Sigmoid colon (tissue), 7 donors: ENCODE results near the gene SDCCAG8. TPM values are rescaled to one million over a fixed set of nuclear protein-coding genes. Genes with fewer than 3 reads are reported as not detected.

Experiments used
- DNase-seq: peaks from one replicate; pipeline ENCODE4 v3.0.0-alpha.2; 2019
- H3K27ac ChIP-seq, 4 donors: fragments of 200-600 bp; sonication (generic); one replicate each; pipeline ENCODE4 v1.5.1; 2016 to 2019; ENCODE audit warnings: mild to moderate bottlenecking in 1 of 4
- H3K27me3 ChIP-seq, 3 donors: fragments of 200-600 bp; sonication (generic); one replicate each; pipeline ENCODE4 v1.5.1; 2019; ENCODE audit warnings: mild to moderate bottlenecking in 1 of 3
- H3K36me3 ChIP-seq, 4 donors: fragments of 200-600 bp; sonication (generic); one replicate each; pipeline ENCODE4 v1.5.1; 2016 to 2019
- H3K4me1 ChIP-seq, 4 donors: fragments of 200-600 bp; sonication (generic); one replicate each; pipeline ENCODE4 v1.5.1; 2017 to 2019
- H3K4me3 ChIP-seq, 4 donors: fragments of 200-600 bp; sonication (generic); one replicate each; pipeline ENCODE4 v1.5.1; 2017 to 2019; ENCODE audit warnings: mild to moderate bottlenecking in 2 of 4, moderate library complexity in 1 of 4
- H3K9me3 ChIP-seq, 4 donors: fragments of 200-600 bp in 3 of 4; sonication (generic) in 3 of 4; one replicate each; pipeline versions ENCODE4 v1.5.1 to v1.6.1; 2013 to 2019
- EP300 ChIP-seq, 4 donors: sonication (generic); formaldehyde crosslinking; IDR thresholded peaks; one replicate each; pipeline ENCODE4 v1.6.1; 2017; ENCODE audit warnings: antibody characterized with exemption in 4 of 4
- POLR2A ChIP-seq, 2 donors: fragments of 450-650 bp; IDR thresholded peaks; one replicate each; pipeline ENCODE4 v1.6.1; 2016; ENCODE audit warnings: antibody characterized with exemption in 2 of 2, mild to moderate bottlenecking in 2 of 2, moderate library complexity in 2 of 2
- POLR2AphosphoS5 ChIP-seq, 4 donors: sonication (generic); formaldehyde crosslinking; IDR thresholded peaks; one replicate each; pipeline ENCODE4 v1.6.1; 2017; ENCODE audit warnings: antibody characterized with exemption in 4 of 4
- WGBS, 2 donors: extraction: QIAGEN DNeasy Blood & Tissue Kit; methylation state at CpG; one replicate each; pipeline ENCODE4 v1.1.7; 2013; 5-methylcytosine and 5-hydroxymethylcytosine counted together
- intact Hi-C: fragments of 100-400 bp; cut with DNase I; formaldehyde crosslinking; loops from one replicate; pipeline ENCODE4 v1.15.1; 2023
- polyA plus RNA-seq, 3 donors: library from polyadenylated mRNA; stranded (reverse); fragments of 200-250 nt; gene quantifications; one replicate each; pipeline ENCODE4 v1.2.3, GENCODE V29; 2013
- total RNA-seq, 4 donors: library from RNA; depleted of rRNA; stranded (reverse); fragments of >200 nt; gene quantifications; one replicate each; pipeline ENCODE4 v1.1.0, GENCODE V29; 2016
- TF ChIP-seq, protein P1 (sequence below), 4 experiments: fragments of 450-650 bp in 3 of 4; fragments of 200-600 bp in 1 of 4; IDR thresholded peaks; one replicate each; pipeline ENCODE4 v1.5.1; 2016 to 2019; ENCODE audit warnings: antibody characterized with exemption in 4 of 4, mild to moderate bottlenecking in 3 of 4, moderate library complexity in 2 of 4
- donor health status: healthy with polysubstance abuse.
- donor health status: Bipolar disorder and iron deficiency.
- donor health status: healthy.

The SDCCAG8 gene
- total and polyA plus RNA-seq, 7 donors, result 15.6 to 49.7 (median 30.3) TPM

- Histone ChIP-seq H3K27ac (peak overlapping the region in 1 of 4 donors; percentile 42), H3K27me3 (no peaks in the 10 kb centered on the region), H3K4me3 (no peak overlapping the region), H3K9me3 (no peaks in the 10 kb centered on the region), H3K36me3 (no peaks in the 10 kb centered on the region), H3K4me1 (peaks cover 0 to 39% (median 27%) of the 10 kb centered on the region in 4 donors)
- WGBS, 2 donors, result 76 to 78% methylated on average over 3 of the region's 3 CpGs
- DNase-seq, result no peak
- no peak for TF ChIP-seq POLR2AphosphoS5 (IDR thresholded peaks at IDR 0.05)
- TF ChIP-seq, protein P1, sequence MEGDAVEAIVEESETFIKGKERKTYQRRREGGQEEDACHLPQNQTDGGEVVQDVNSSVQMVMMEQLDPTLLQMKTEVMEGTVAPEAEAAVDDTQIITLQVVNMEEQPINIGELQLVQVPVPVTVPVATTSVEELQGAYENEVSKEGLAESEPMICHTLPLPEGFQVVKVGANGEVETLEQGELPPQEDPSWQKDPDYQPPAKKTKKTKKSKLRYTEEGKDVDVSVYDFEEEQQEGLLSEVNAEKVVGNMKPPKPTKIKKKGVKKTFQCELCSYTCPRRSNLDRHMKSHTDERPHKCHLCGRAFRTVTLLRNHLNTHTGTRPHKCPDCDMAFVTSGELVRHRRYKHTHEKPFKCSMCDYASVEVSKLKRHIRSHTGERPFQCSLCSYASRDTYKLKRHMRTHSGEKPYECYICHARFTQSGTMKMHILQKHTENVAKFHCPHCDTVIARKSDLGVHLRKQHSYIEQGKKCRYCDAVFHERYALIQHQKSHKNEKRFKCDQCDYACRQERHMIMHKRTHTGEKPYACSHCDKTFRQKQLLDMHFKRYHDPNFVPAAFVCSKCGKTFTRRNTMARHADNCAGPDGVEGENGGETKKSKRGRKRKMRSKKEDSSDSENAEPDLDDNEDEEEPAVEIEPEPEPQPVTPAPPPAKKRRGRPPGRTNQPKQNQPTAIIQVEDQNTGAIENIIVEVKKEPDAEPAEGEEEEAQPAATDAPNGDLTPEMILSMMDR (IDR thresholded peaks at IDR 0.05), result no peak
- no peak for TF ChIP-seq EP300 (IDR thresholded peaks at IDR 0.05)
- no peak for TF ChIP-seq POLR2A (IDR thresholded peaks at IDR 0.05)
- intact Hi-C loops, result no loop called here
Observed at GRCh38 chr1:243247901-243248300, 7.9 kb upstream of the SDCCAG8 start.

DNA sequence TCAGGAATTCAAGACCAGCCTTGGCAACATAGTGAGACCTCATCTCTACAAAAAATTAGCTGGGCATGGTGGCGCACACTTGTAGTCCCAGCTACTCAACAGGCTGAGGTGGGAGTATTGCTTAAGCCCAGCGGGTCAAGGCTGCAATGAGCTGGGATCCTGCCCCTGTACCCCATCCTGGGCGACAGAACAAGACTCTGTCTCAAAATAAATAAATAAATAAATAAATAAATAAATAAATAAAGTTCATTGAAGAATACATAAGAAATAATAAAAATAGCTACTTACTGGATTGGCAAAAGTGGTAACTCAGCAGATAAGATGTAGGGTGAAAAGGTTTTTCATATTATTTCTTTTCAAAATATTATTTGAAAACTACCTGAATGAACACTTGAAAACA, 6.6 kb upstream of the SDCCAG8 start:
- TF ChIP-seq POLR2A (IDR thresholded peaks at IDR 0.05), result no peak
- no peak for TF ChIP-seq POLR2AphosphoS5 (IDR thresholded peaks at IDR 0.05)
- TF ChIP-seq EP300 (IDR thresholded peaks at IDR 0.05), result no peak
- TF ChIP-seq, protein P1 (IDR thresholded peaks at IDR 0.05), result no peak
- 94 to 96% methylated on average over 3 of the region's 3 CpGs for WGBS, 2 donors
- intact Hi-C loops, result no loop called here
- Histone ChIP-seq H3K4me1 (peaks cover 0 to 49% (median 37%) of the 10 kb centered on the region in 4 donors), H3K36me3 (no peaks in the 10 kb centered on the region), H3K4me3 (no peak overlapping the region), H3K27me3 (no peaks in the 10 kb centered on the region), H3K27ac (no peak overlapping the region), H3K9me3 (no peaks in the 10 kb centered on the region)
- DNase-seq, result no peak

GRCh38 chr1:243250102-243250501, 5.7 kb upstream of the SDCCAG8 start:
- no peak overlapping the region for H3K4me3 ChIP-seq
- 79 to 83% methylated on average over 3 of the region's 3 CpGs for WGBS, 2 donors
- no peak for TF ChIP-seq EP300 (IDR thresholded peaks at IDR 0.05)
- TF ChIP-seq POLR2A (IDR thresholded peaks at IDR 0.05), result no peak
- TF ChIP-seq, protein P1 (IDR thresholded peaks at IDR 0.05), result no peak
- no peak for TF ChIP-seq POLR2AphosphoS5 (IDR thresholded peaks at IDR 0.05)
- no peaks in the 10 kb centered on the region for H3K9me3 ChIP-seq
- H3K4me1 ChIP-seq, result peaks cover 0 to 49% (median 37%) of the 10 kb centered on the region in 4 donors
- intact Hi-C loops, result loop anchor here (10.0 kb wide), 4 partner anchors 595 to 1605 kb away; partner anchors contain the start of genes ADSS2, CHML, COX20 and OPN3
- no peak for DNase-seq
- H3K27ac ChIP-seq, result no peak overlapping the region
- no peaks in the 10 kb centered on the region for H3K27me3 ChIP-seq
- no peaks in the 10 kb centered on the region for H3K36me3 ChIP-seq

GRCh38 chr1:243251539-243251938, 4.3 kb upstream of the SDCCAG8 start:
- Histone ChIP-seq H3K36me3 (no peaks in the 10 kb centered on the region), H3K4me3 (no peak overlapping the region), H3K9me3 (no peaks in the 10 kb centered on the region), H3K27ac (no peak overlapping the region), H3K4me1 (peaks cover 0 to 49% (median 39%) of the 10 kb centered on the region in 4 donors), H3K27me3 (no peaks in the 10 kb centered on the region)
- DNase-seq, result no peak
- TF ChIP-seq EP300 (IDR thresholded peaks at IDR 0.05) (no peak), POLR2A (IDR thresholded peaks at IDR 0.05) (no peak), POLR2AphosphoS5 (IDR thresholded peaks at IDR 0.05) (no peak)
- TF ChIP-seq, protein P1 (IDR thresholded peaks at IDR 0.05), result no peak
- WGBS, 2 donors, result 87 to 94% methylated on average over 1 of the region's 1 CpG
- intact Hi-C loops, result loop anchor here (10.0 kb wide), 4 partner anchors 593 to 1607 kb away; partner anchors contain the start of genes ADSS2, CHML, COX20 and OPN3
